Loucy (cell line): ENCODE measurements around the gene GDPD5.

Experiments used
- H2AFZ ChIP-seq: fragments of 200-600 bp; sonication (generic); 2 replicates; pipeline ENCODE4 v1.6.0; 2016; ENCODE audit warnings: antibody characterized with exemption, mild to moderate bottlenecking, low read length, moderate library complexity
- H3F3A ChIP-seq: fragments of 200-600 bp; 2 replicates; pipeline ENCODE4 v1.6.0; 2016; ENCODE audit warnings: antibody characterized with exemption, low read depth, mild to moderate bottlenecking
- H3K27me3 ChIP-seq: fragments of 200-600 bp; sonication (generic); 2 replicates; pipeline ENCODE4 v1.6.1; 2014; ENCODE audit warnings: low read length, mild to moderate bottlenecking; ENCODE audit not compliant: insufficient read depth, poor library complexity, severe bottlenecking
- H3K36me3 ChIP-seq: fragments of 200-600 bp; sonication (generic); 2 replicates; pipeline ENCODE4 v1.6.1; 2016; ENCODE audit warnings: low read length; ENCODE audit not compliant: insufficient read depth
- H3K4me1 ChIP-seq: fragments of 200-600 bp; sonication (generic); 2 replicates; pipeline ENCODE4 v1.5.1; 2014; ENCODE audit warnings: low read length, mild to moderate bottlenecking; ENCODE audit not compliant: insufficient read depth, poor library complexity, severe bottlenecking
- H3K4me2 ChIP-seq: fragments of 200-600 bp; sonication (generic); 2 replicates; pipeline ENCODE4 v1.6.0; 2014; ENCODE audit warnings: antibody characterized with exemption, low read length, low read depth, mild to moderate bottlenecking; ENCODE audit not compliant: poor library complexity, severe bottlenecking
- H3K4me3 ChIP-seq: fragments of 200-600 bp; sonication (generic); 2 replicates; pipeline ENCODE4 v1.5.1; 2014; ENCODE audit warnings: low read length, mild to moderate bottlenecking, mixed read lengths; ENCODE audit not compliant: poor library complexity, severe bottlenecking
- H3K79me2 ChIP-seq: fragments of 200-600 bp; sonication (generic); 2 replicates; pipeline ENCODE4 v1.6.1; 2014; ENCODE audit warnings: low read length; ENCODE audit not compliant: insufficient read depth
- H3K9ac ChIP-seq: fragments of 200-600 bp; sonication (generic); 2 replicates; pipeline ENCODE4 v1.6.0; 2014; ENCODE audit warnings: mild to moderate bottlenecking, low read depth, low read length, moderate library complexity; ENCODE audit not compliant: poor library complexity, severe bottlenecking
- H3K9me2 ChIP-seq: fragments of 200-600 bp; sonication (generic); replicated peaks from 2 replicates; pipeline ENCODE4 v1.6.1; 2016; ENCODE audit warnings: low read depth, low read length, mixed read lengths
- H3K9me3 ChIP-seq: fragments of 200-600 bp; sonication (generic); 2 replicates; pipeline ENCODE4 v1.6.1; 2014; ENCODE audit warnings: mild to moderate bottlenecking, antibody characterized with exemption, low read length, low read depth; ENCODE audit not compliant: insufficient read depth
- H4K20me1 ChIP-seq: fragments of 200-600 bp; sonication (generic); 2 replicates; pipeline ENCODE4 v1.6.0; 2014; ENCODE audit warnings: antibody characterized with exemption, low read length, mild to moderate bottlenecking; ENCODE audit not compliant: insufficient read depth, poor library complexity, severe bottlenecking
- CTCF ChIP-seq: fragments of 200-600 bp; sonication (generic); conservative IDR thresholded peaks from 2 replicates; pipeline ENCODE4 v1.5.1; 2014; ENCODE audit warnings: mild to moderate bottlenecking, antibody characterized with exemption, low read length
- EZH2phosphoT487 ChIP-seq: fragments of 200-600 bp; IDR thresholded peaks from 2 replicates; pipeline ENCODE4 v1.6.1; 2018; ENCODE audit warnings: antibody characterized with exemption, mild to moderate bottlenecking, moderate library complexity, borderline replicate concordance

GDPD5 gene

GRCh38 chr11:75480185-75481175, 45.3 kb downstream of the GDPD5 start:
- TF ChIP-seq EZH2phosphoT487 (no peak), CTCF (no peak)
- H3K4me1 ChIP-seq = peaks cover 11% of the 10 kb centered on the region

DNA sequence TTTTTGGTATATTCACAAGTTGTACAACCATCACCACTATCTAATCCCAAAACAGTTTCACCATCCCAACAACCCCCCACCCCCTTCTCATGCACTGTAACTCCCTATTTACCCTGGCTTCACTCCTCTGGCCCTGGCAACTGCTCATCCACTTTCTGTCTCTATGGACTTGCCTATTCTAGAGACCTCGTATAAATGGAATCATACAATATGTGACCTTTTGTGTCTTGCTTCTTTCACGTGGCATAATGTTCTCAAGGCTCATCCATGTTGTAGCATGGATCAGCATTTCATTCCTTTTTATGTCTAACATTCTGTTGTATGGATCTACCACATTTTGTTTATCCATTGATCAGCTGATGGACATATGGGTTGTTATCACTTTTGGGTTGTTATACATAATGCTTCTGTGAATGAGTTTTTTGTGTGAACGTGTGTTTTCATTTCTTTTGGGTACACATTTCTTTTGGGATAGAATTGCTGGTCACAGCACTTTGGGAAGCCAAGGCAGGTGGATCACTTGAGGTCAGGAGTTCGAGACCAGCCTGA, 46.1 kb downstream of the GDPD5 start:
- no peaks in the 10 kb centered on the region for H3K9me2 ChIP-seq
- no peaks in the 10 kb centered on the region for H3K9me3 ChIP-seq
- H2AFZ ChIP-seq = no peak overlapping the region
- H3K36me3 ChIP-seq = no peaks in the 10 kb centered on the region
- H3K79me2 ChIP-seq = no peaks in the 10 kb centered on the region
- H3F3A ChIP-seq = no peaks in the 10 kb centered on the region
- TF ChIP-seq CTCF = no peak
- TF ChIP-seq EZH2phosphoT487 = no peak
- no peak overlapping the region for H3K4me2 ChIP-seq
- H4K20me1 ChIP-seq = no peaks in the 10 kb centered on the region
- H3K4me1 ChIP-seq = peaks cover 19% of the 10 kb centered on the region
- H3K9ac ChIP-seq = no peak overlapping the region
- no peak overlapping the region for H3K4me3 ChIP-seq
- no peaks in the 10 kb centered on the region for H3K27me3 ChIP-seq

More at GRCh38 chr11:75480185-75481175, 45.3 kb downstream of the GDPD5 start:
- no peaks in the 10 kb centered on the region for H4K20me1 ChIP-seq
- H2AFZ ChIP-seq = no peak overlapping the region
- H3K79me2 ChIP-seq = no peaks in the 10 kb centered on the region
- no peaks in the 10 kb centered on the region for H3K36me3 ChIP-seq
- no peaks in the 10 kb centered on the region for H3K9me3 ChIP-seq
- no peaks in the 10 kb centered on the region for H3F3A ChIP-seq
- H3K9me2 ChIP-seq = no peaks in the 10 kb centered on the region
- no peak overlapping the region for H3K4me3 ChIP-seq
- H3K4me2 ChIP-seq = no peak overlapping the region
- H3K27me3 ChIP-seq = no peaks in the 10 kb centered on the region
- no peak overlapping the region for H3K9ac ChIP-seq

GRCh38 chr11:75478783-75479596, 46.8 kb downstream of the GDPD5 start:
- Histone ChIP-seq H4K20me1 (no peaks in the 10 kb centered on the region), H3K4me3 (no peak overlapping the region), H3K27me3 (no peaks in the 10 kb centered on the region), H3K9me3 (no peaks in the 10 kb centered on the region), H3K36me3 (no peaks in the 10 kb centered on the region), H3K4me1 (peaks cover 26% of the 10 kb centered on the region), H3F3A (no peaks in the 10 kb centered on the region), H2AFZ (no peak overlapping the region), H3K9ac (no peak overlapping the region), H3K9me2 (no peaks in the 10 kb centered on the region), H3K79me2 (no peaks in the 10 kb centered on the region), H3K4me2 (no peak overlapping the region)
- TF ChIP-seq EZH2phosphoT487 = no peak
- TF ChIP-seq CTCF = no peak
